Neuronal stem cell (in vitro differentiated cells): ENCODE data around the gene GLB1L2.

Source experiments
- DNase-seq: peaks from one replicate; pipeline ENCODE4 v3.0.0-alpha.2; 2013; ENCODE audit warnings: low spot score
- H2AFZ ChIP-seq: one replicate; pipeline ENCODE4 v1.6.1; 2013; ENCODE audit warnings: mild to moderate bottlenecking, low read length, inconsistent platforms
- H2AK5ac ChIP-seq: 2 replicates; pipeline ENCODE4 v1.6.1; 2013; ENCODE audit warnings: low read depth, mild to moderate bottlenecking, inconsistent platforms, low read length, moderate library complexity, mixed read lengths
- H2BK120ac ChIP-seq: 2 replicates; pipeline ENCODE4 v1.6.1; 2013; ENCODE audit warnings: low read depth, mild to moderate bottlenecking, inconsistent platforms, low read length, moderate library complexity, mixed read lengths
- H2BK12ac ChIP-seq: one replicate; pipeline ENCODE4 v1.6.1; 2013; ENCODE audit warnings: low read length, inconsistent platforms
- H2BK15ac ChIP-seq: 2 replicates; pipeline ENCODE4 v1.6.1; 2013; ENCODE audit warnings: mild to moderate bottlenecking, low read length, inconsistent platforms, mixed read lengths
- H2BK5ac ChIP-seq: one replicate; pipeline ENCODE4 v1.6.1; 2013; ENCODE audit warnings: inconsistent platforms, mild to moderate bottlenecking, low read length, moderate library complexity
- H3K14ac ChIP-seq: one replicate; pipeline ENCODE4 v1.6.1; 2013; ENCODE audit warnings: low read length, inconsistent platforms
- H3K18ac ChIP-seq: 2 replicates; pipeline ENCODE4 v1.6.1; 2013; ENCODE audit warnings: low read length, inconsistent platforms
- H3K23ac ChIP-seq: 2 replicates; pipeline ENCODE4 v1.6.1; 2013; ENCODE audit warnings: low read depth, mild to moderate bottlenecking, mixed read lengths, low read length, inconsistent platforms; ENCODE audit not compliant: poor library complexity
- H3K27ac ChIP-seq: replicated peaks from 3 replicates; pipeline ENCODE4 v1.5.1; 2013; ENCODE audit warnings: low read length, inconsistent platforms
- H3K27me3 ChIP-seq, 3 experiments: 2 replicates each; pipeline ENCODE4 v1.6.1; 2013; ENCODE audit warnings: low read length in 3 of 3, mild to moderate bottlenecking in 2 of 3, inconsistent platforms in 1 of 3, low read depth in 1 of 3, mixed read lengths in 1 of 3, moderate library complexity in 1 of 3; ENCODE audit not compliant: control insufficient read depth in 3 of 3, insufficient read depth in 3 of 3
- H3K36me3 ChIP-seq, 2 donors: replicated peaks in 1 of 2; 2 replicates each; pipeline ENCODE4 v1.6.1; 2013; ENCODE audit warnings: low read length in 2 of 2; ENCODE audit not compliant: control insufficient read depth in 2 of 2, insufficient read depth in 2 of 2
- H3K4ac ChIP-seq: 2 replicates; pipeline ENCODE4 v1.6.1; 2013; ENCODE audit warnings: inconsistent platforms, mild to moderate bottlenecking, low read length, moderate library complexity
- H3K4me1 ChIP-seq, 2 donors: 1 replicate in 1 of 2; 2 replicates in 1 of 2; pipeline ENCODE4 v1.6.1; 2013; ENCODE audit warnings: low read length in 2 of 2, low read depth in 1 of 2; ENCODE audit not compliant: control insufficient read depth in 2 of 2, insufficient read depth in 1 of 2
- H3K4me2 ChIP-seq: one replicate; pipeline ENCODE4 v1.6.1; 2013; ENCODE audit warnings: mild to moderate bottlenecking, low read length, inconsistent platforms; ENCODE audit not compliant: insufficient read depth, poor library complexity, severe bottlenecking
- H3K4me3 ChIP-seq, 2 donors: 2 replicates each; pipeline ENCODE4 v1.5.1; 2013; ENCODE audit warnings: low read length in 2 of 2, mild to moderate bottlenecking in 2 of 2, inconsistent platforms in 1 of 2, moderate library complexity in 1 of 2
- H3K79me1 ChIP-seq: one replicate; pipeline ENCODE4 v1.6.1; 2013; ENCODE audit warnings: low read depth, mild to moderate bottlenecking, inconsistent platforms, low read length, moderate library complexity
- H3K9ac ChIP-seq: one replicate; pipeline ENCODE4 v1.6.1; 2013; ENCODE audit warnings: mild to moderate bottlenecking, low read depth, low read length, inconsistent platforms; ENCODE audit not compliant: poor library complexity
- H3K9me3 ChIP-seq, 2 donors: replicated peaks in 1 of 2; 2 replicates each; pipeline versions ENCODE3 to v1.6.1; 2013; ENCODE audit warnings: low read length in 2 of 2, mild to moderate bottlenecking in 2 of 2, inconsistent platforms in 1 of 2, low read depth in 1 of 2, mixed read lengths in 1 of 2, moderate library complexity in 1 of 2; ENCODE audit not compliant: control insufficient read depth in 2 of 2, insufficient read depth in 1 of 2
- H4K8ac ChIP-seq: one replicate; pipeline ENCODE4 v1.6.1; 2013; ENCODE audit warnings: low read depth, mild to moderate bottlenecking, inconsistent platforms, low read length, moderate library complexity
- H4K91ac ChIP-seq: one replicate; pipeline ENCODE4 v1.6.1; 2013; ENCODE audit warnings: low read length, low read depth, mild to moderate bottlenecking, inconsistent platforms; ENCODE audit not compliant: poor library complexity
- WGBS, 2 donors: extraction: QIAGEN DNeasy Blood & Tissue Kit; methylation state at CpG; one replicate each; pipeline ENCODE4 v1.1.7; 2013; ENCODE audit warnings: missing lambda C conversion rate in 2 of 2, mixed read lengths in 1 of 2; ENCODE audit not compliant: insufficient read length in 2 of 2, insufficient replicate concordance in 1 of 2; ENCODE audit errors: extremely low coverage in 2 of 2; 5-methylcytosine and 5-hydroxymethylcytosine counted together

Gene GLB1L2

GRCh38 chr11:134363592-134363991 is 31.8 kb downstream of the GLB1L2 start:
- no peak overlapping the region for H2BK120ac ChIP-seq
- no CpG with 5 or more reads among the region's 7 CpGs for WGBS, 2 donors
- H4K8ac ChIP-seq = no peak overlapping the region
- H2BK12ac ChIP-seq = no peak overlapping the region
- H3K9ac ChIP-seq = no peak overlapping the region
- no peak overlapping the region for H3K18ac ChIP-seq
- H3K9me3 ChIP-seq = no peaks in the 10 kb centered on the region
- no peak overlapping the region for H3K4ac ChIP-seq
- no peak overlapping the region for H3K4me2 ChIP-seq
- H4K91ac ChIP-seq = no peak overlapping the region
- no peak overlapping the region for H3K14ac ChIP-seq
- no peak for DNase-seq
- no peak overlapping the region for H2BK15ac ChIP-seq
- H3K79me1 ChIP-seq = no peaks in the 10 kb centered on the region
- no peak overlapping the region for H3K4me3 ChIP-seq
- no peaks in the 10 kb centered on the region for H3K4me1 ChIP-seq
- peaks cover 0 to 3% (median 0%) of the 10 kb centered on the region in 3 experiments for H3K27me3 ChIP-seq
- H3K23ac ChIP-seq = no peak overlapping the region
- H2AK5ac ChIP-seq = no peak overlapping the region
- H3K36me3 ChIP-seq = peaks cover 0 to under 1% of the 10 kb centered on the region in 2 donors
- H2AFZ ChIP-seq = no peak overlapping the region
- H2BK5ac ChIP-seq = no peak overlapping the region
- H3K27ac ChIP-seq = no peak overlapping the region

- no peak overlapping the region for H2BK15ac ChIP-seq
- H3K27ac ChIP-seq = no peak overlapping the region
- no peak overlapping the region for H3K4me2 ChIP-seq
- no peak overlapping the region for H4K8ac ChIP-seq
- no peak overlapping the region for H2BK120ac ChIP-seq
- H2BK5ac ChIP-seq = no peak overlapping the region
- H3K4me1 ChIP-seq = no peaks in the 10 kb centered on the region
- H3K4me3 ChIP-seq = no peak overlapping the region
- H3K79me1 ChIP-seq = no peaks in the 10 kb centered on the region
- H3K14ac ChIP-seq = no peak overlapping the region
- no CpG with 5 or more reads among the region's 9 CpGs for WGBS, 2 donors
- no peak overlapping the region for H3K9ac ChIP-seq
- H3K23ac ChIP-seq = peak overlapping the region; percentile 25
- no peak overlapping the region for H2AFZ ChIP-seq
- DNase-seq = no peak
- no peak overlapping the region for H4K91ac ChIP-seq
- no peak overlapping the region for H2BK12ac ChIP-seq
- H3K4ac ChIP-seq = no peak overlapping the region
- H3K27me3 ChIP-seq = peaks cover 0 to 3% (median 0%) of the 10 kb centered on the region in 3 experiments
- H2AK5ac ChIP-seq = no peak overlapping the region
- H3K36me3 ChIP-seq = peaks cover 0 to 3% of the 10 kb centered on the region in 2 donors
- H3K9me3 ChIP-seq = no peaks in the 10 kb centered on the region
- H3K18ac ChIP-seq = peak overlapping the region; percentile 67
Observed at GRCh38 chr11:134364261-134364660, 32.5 kb downstream of the GLB1L2 start.

DNA sequence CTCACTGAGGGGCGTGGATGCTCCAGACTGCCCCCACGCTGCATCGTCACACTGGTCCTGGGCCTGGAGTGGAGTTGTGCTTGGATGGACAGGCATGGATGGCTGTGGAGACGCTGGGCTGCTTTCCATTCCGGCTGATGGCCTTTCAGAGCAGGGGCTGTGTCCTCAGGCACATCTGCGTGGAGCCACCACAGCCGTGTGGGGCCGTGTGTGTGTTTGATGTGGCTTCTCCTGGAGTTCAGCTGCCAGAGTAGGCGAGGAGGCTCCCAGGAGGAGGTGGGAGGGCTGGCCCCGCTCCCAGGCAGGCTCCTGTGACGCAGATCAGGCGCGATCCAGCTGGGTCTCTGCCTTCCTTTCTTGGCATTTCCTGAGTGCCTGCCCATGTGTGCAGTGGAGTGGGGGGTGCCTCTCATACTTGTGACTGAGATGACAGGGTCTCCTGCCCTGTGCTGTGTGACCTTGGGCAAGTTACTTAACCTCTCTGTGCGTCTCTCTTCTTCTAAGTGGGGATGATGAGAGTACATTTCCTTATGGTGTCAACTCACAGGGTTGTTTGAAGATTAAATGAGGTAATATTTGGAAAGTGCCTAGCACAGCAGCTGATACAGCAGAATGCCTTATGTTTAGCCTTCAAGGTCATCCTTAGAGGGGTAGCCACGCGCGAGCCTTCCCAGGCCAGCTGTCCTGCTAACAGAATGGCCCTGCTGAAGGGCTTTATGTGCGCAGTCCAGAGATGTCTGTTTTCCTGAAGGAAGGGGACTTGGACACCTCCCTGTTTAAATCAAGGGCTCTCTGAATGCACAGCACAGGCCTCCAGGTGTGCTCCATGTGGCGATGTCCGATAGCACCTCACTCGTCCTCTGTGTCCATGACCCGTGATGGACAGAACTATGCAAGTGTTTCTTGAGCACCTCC is 33.5 kb downstream of the GLB1L2 start:
- no CpG with 5 or more reads among the region's 22 CpGs for WGBS, 2 donors
- no peak overlapping the region for H3K4me2 ChIP-seq

GRCh38 chr11:134366254-134366653 is 34.5 kb downstream of the GLB1L2 start:
- Histone ChIP-seq H2BK15ac (no peak overlapping the region), H3K4ac (no peak overlapping the region), H3K79me1 (no peaks in the 10 kb centered on the region), H2BK120ac (no peak overlapping the region), H3K27me3 (no peaks in the 10 kb centered on the region), H3K9me3 (no peaks in the 10 kb centered on the region), H3K18ac (no peak overlapping the region), H3K23ac (no peak overlapping the region), H3K27ac (no peak overlapping the region), H3K4me2 (no peak overlapping the region), H3K14ac (no peak overlapping the region), H3K4me1 (no peaks in the 10 kb centered on the region), H4K91ac (no peak overlapping the region), H2AK5ac (no peak overlapping the region), H2AFZ (no peak overlapping the region), H2BK5ac (no peak overlapping the region), H2BK12ac (no peak overlapping the region), H3K4me3 (no peak overlapping the region), H3K36me3 (peaks cover 0 to 5% of the 10 kb centered on the region in 2 donors), H3K9ac (no peak overlapping the region), H4K8ac (no peak overlapping the region)
- DNase-seq = no peak
- no CpG with 5 or more reads among the region's 7 CpGs for WGBS, 2 donors

More for the DNA sequence above, 33.5 kb downstream of the GLB1L2 start:
- peak overlapping the region; percentile 61 for H3K9ac ChIP-seq
- no peaks in the 10 kb centered on the region for H3K27me3 ChIP-seq
- no peak overlapping the region for H2AK5ac ChIP-seq
- H3K4me1 ChIP-seq = no peaks in the 10 kb centered on the region
- peak overlapping the region; percentile 40 for H3K23ac ChIP-seq
- no peak overlapping the region for H2BK12ac ChIP-seq
- H3K27ac ChIP-seq = no peak overlapping the region
- H4K8ac ChIP-seq = no peak overlapping the region
- H2BK120ac ChIP-seq = no peak overlapping the region
- peak overlapping the region; percentile 65 for H3K14ac ChIP-seq
- H2BK15ac ChIP-seq = no peak overlapping the region
- no peak overlapping the region for H3K18ac ChIP-seq
- H3K4me3 ChIP-seq = no peak overlapping the region
- H3K9me3 ChIP-seq = no peaks in the 10 kb centered on the region
- DNase-seq = no peak
- H3K36me3 ChIP-seq = peaks cover 0 to 3% of the 10 kb centered on the region in 2 donors
- H3K4ac ChIP-seq = no peak overlapping the region
- H3K79me1 ChIP-seq = no peaks in the 10 kb centered on the region
- H2BK5ac ChIP-seq = no peak overlapping the region
- no peak overlapping the region for H4K91ac ChIP-seq
- no peak overlapping the region for H2AFZ ChIP-seq
